Naive B cell (primary cell): ENCODE data around the gene BCL2L2. TPM values are rescaled to one million over a fixed set of nuclear protein-coding genes. Genes with fewer than 3 reads are reported as not detected.

Experiments
- ATAC-seq, 2 donors: fragments of 150-1000 bp; cut with Tn5 transposase; 2 replicates each; pipeline ENCODE4 v1.10.0; 2021; ENCODE audit warnings: low read depth in 2 of 2, mild to moderate bottlenecking in 2 of 2, moderate library complexity in 2 of 2
- DNase-seq: peaks from one replicate; pipeline ENCODE4 v3.0.0; 2022
- H3K27ac Mint-ChIP-seq, 6 donors: one replicate each; pipeline ENCODE4 v1.8.0; 2020 to 2022; ENCODE audit warnings: mild to moderate bottlenecking in 6 of 6, mixed read lengths in 6 of 6, moderate library complexity in 5 of 6, inconsistent platforms in 2 of 6
- H3K27me3 Mint-ChIP-seq, 3 donors: one replicate each; pipeline ENCODE4 v1.8.0; 2021 to 2022; ENCODE audit warnings: mixed read lengths in 3 of 3, mild to moderate bottlenecking in 1 of 3
- H3K36me3 Mint-ChIP-seq, 2 donors: one replicate each; pipeline ENCODE4 v1.8.0; 2020 to 2022; ENCODE audit warnings: mixed read lengths in 2 of 2, inconsistent platforms in 1 of 2, mild to moderate bottlenecking in 1 of 2
- H3K4me1 Mint-ChIP-seq, 3 donors: one replicate each; pipeline ENCODE4 v1.8.0; 2020 to 2022; ENCODE audit warnings: mixed read lengths in 3 of 3, inconsistent platforms in 1 of 3, mild to moderate bottlenecking in 1 of 3, moderate library complexity in 1 of 3
- H3K4me3 Mint-ChIP-seq, 8 donors: one replicate each; pipeline ENCODE4 v1.8.0; 2020 to 2022; ENCODE audit warnings: mild to moderate bottlenecking in 8 of 8, mixed read lengths in 8 of 8, moderate library complexity in 8 of 8, inconsistent platforms in 2 of 8
- H3K9me3 Mint-ChIP-seq, 7 donors: one replicate each; pipeline ENCODE4 v1.8.0; 2020 to 2022; ENCODE audit warnings: mixed read lengths in 7 of 7, mild to moderate bottlenecking in 5 of 7, inconsistent platforms in 2 of 7, moderate library complexity in 1 of 7
- polyA plus RNA-seq, 6 donors: library from polyadenylated mRNA; unstranded; fragments of 300-500 nt; fragmentation: Illumina TruSeq; gene quantifications; one replicate each; pipeline ENCODE4 v1.2.3, GENCODE V29; 2021; ENCODE audit warnings: low read depth in 6 of 6

The BCL2L2 gene
- polyA plus RNA-seq, 6 donors from 2014 or later: 0.22 to 0.72 (median 0.28) TPM; not detected in 3

GRCh38 chr14:23358042-23358441 is 51.4 kb downstream of the BCL2L2 start:
- H3K4me3 Mint-ChIP-seq: no peak overlapping the region
- H3K27me3 Mint-ChIP-seq: peaks cover 50 to 73% (median 50%) of the 10 kb centered on the region in 3 donors
- no peak overlapping the region for H3K27ac Mint-ChIP-seq
- no peaks in the 10 kb centered on the region for H3K9me3 Mint-ChIP-seq
- no peak for DNase-seq
- peaks cover 0 to 8% of the 10 kb centered on the region in 2 donors for H3K36me3 Mint-ChIP-seq
- peaks cover 3 to 8% (median 7%) of the 10 kb centered on the region in 3 donors for H3K4me1 Mint-ChIP-seq
- no peak for ATAC-seq

- Mint-ChIP-seq H3K27ac (no peak overlapping the region), H3K36me3 (peaks cover 0 to 2% of the 10 kb centered on the region in 2 donors), H3K4me1 (peaks cover 0 to 2% (median 1%) of the 10 kb centered on the region in 3 donors), H3K4me3 (no peak overlapping the region), H3K27me3 (peaks cover 44 to 73% (median 47%) of the 10 kb centered on the region in 3 donors), H3K9me3 (no peaks in the 10 kb centered on the region)
- ATAC-seq (no peak), DNase-seq (no peak)
Measured at GRCh38 chr14:23358553-23359166, 52.0 kb downstream of the BCL2L2 start.

DNA sequence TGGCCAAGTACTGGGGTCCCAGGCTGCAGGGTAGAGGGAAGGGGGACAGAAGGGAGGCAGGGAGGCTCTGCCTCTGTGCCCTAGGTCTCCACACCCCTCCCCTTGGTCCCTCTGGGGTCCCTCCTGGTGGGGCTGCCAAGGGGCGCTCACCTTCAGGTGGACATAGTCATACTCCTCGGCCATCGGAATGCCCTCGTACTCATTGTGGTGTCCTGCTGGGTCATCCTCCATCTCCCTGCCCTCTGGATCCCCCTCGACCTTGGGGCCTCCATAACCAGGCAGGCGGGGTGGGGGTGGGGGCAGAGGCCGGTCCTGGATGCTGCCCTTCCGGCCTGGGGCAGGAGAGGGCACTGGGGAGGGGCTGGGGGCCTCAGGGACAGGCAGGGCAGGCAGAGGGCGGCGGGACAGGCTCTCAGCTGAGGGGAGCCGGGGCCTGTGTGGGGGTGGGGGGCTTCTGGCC is 52.6 kb downstream of the BCL2L2 start:
- no peaks in the 10 kb centered on the region for H3K9me3 Mint-ChIP-seq
- ATAC-seq: no peak

GRCh38 chr14:23359722-23360447 is 53.3 kb downstream of the BCL2L2 start:
- Mint-ChIP-seq H3K4me3 (no peak overlapping the region), H3K36me3 (no peaks in the 10 kb centered on the region), H3K4me1 (peaks cover 0 to under 1% (median 0%) of the 10 kb centered on the region in 3 donors), H3K27me3 (peaks cover 35 to 73% (median 42%) of the 10 kb centered on the region in 3 donors), H3K9me3 (no peaks in the 10 kb centered on the region), H3K27ac (no peak overlapping the region)
- DNase-seq: no peak
- no peak for ATAC-seq

More for the DNA sequence above, 52.6 kb downstream of the BCL2L2 start:
- Mint-ChIP-seq H3K27me3 (peaks cover 42 to 73% (median 42%) of the 10 kb centered on the region in 3 donors), H3K4me1 (no peaks in the 10 kb centered on the region), H3K27ac (no peak overlapping the region), H3K4me3 (no peak overlapping the region), H3K36me3 (no peaks in the 10 kb centered on the region)
- DNase-seq: no peak

GRCh38 chr14:23360496-23360895 is 53.9 kb downstream of the BCL2L2 start:
- Mint-ChIP-seq H3K9me3 (no peaks in the 10 kb centered on the region), H3K4me1 (peaks cover 0 to 1% (median 0%) of the 10 kb centered on the region in 3 donors), H3K27ac (no peak overlapping the region), H3K4me3 (no peak overlapping the region), H3K36me3 (no peaks in the 10 kb centered on the region), H3K27me3 (peaks cover 29 to 68% (median 37%) of the 10 kb centered on the region in 3 donors)
- DNase-seq: no peak
- no peak for ATAC-seq

DNA sequence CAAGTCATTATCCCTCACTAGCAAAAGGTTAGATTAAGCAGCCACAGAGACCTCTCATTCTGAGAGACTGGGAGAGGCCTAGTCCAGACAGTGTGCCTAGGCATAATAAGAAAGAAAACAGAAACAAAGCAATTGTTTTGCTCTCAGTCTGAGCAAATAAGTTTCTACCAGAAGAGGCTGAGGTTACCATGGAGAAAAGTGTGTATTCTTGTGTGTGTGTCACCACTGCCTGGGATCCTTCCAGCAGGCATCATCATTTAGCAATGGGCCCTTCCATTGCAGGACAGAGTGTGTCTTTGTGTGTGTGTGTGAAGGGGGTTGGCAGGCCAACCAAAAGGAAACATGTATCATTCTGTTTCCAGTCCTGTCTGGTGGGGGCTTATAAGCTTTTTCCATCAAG is 54.7 kb downstream of the BCL2L2 start:
- H3K27me3 Mint-ChIP-seq: peaks cover 24 to 65% (median 32%) of the 10 kb centered on the region in 3 donors
- DNase-seq: no peak
- H3K36me3 Mint-ChIP-seq: no peaks in the 10 kb centered on the region
- no peak overlapping the region for H3K27ac Mint-ChIP-seq
- no peak for ATAC-seq
- H3K4me3 Mint-ChIP-seq: no peak overlapping the region
- no peaks in the 10 kb centered on the region for H3K9me3 Mint-ChIP-seq
- peaks cover 0 to 1% (median 0%) of the 10 kb centered on the region in 3 donors for H3K4me1 Mint-ChIP-seq

Other genes starting within 250 kb of the BCL2L2 start
- gene CDH24, start 249.3 kb upstream of the BCL2L2 start, polyA plus RNA-seq: under 1 TPM in 4 of 6 donors, not detected in 2; 0.18 to 0.97 (median 0.39) TPM
- gene ACIN1, start 211.7 kb upstream of the BCL2L2 start, polyA plus RNA-seq: 10 to 100 TPM in 2 of 6 donors, 1 to 10 TPM in 3, under 1 TPM in 1; 0.61 to 18.0 (median 9.8) TPM
- 10 to 100 TPM; 31.7 to 81.0 (median 69.0) TPM for gene C14orf119, start 211.3 kb upstream of the BCL2L2 start, polyA plus RNA-seq
- not detected for gene CIROP, start 201.8 kb upstream of the BCL2L2 start, polyA plus RNA-seq
- under 1 TPM in 4 of 6 donors, not detected in 2; 0.32 to 0.61 (median 0.44) TPM for gene CEBPE, start 187.6 kb upstream of the BCL2L2 start, polyA plus RNA-seq
- gene SLC7A8, start 123.2 kb upstream of the BCL2L2 start, polyA plus RNA-seq: under 1 TPM in 3 of 6 donors, not detected in 3; 0.31 to 0.50 (median 0.48) TPM
- gene RNF212B, start 68.9 kb upstream of the BCL2L2 start, polyA plus RNA-seq: not detected
- 1 to 10 TPM; 1.0 to 6.9 (median 4.8) TPM for gene HOMEZ, start 20.7 kb upstream of the BCL2L2 start, polyA plus RNA-seq
- 10 to 100 TPM in 1 of 6 donors, 1 to 10 TPM in 5; 3.9 to 11.8 (median 5.1) TPM for gene PPP1R3E, start 4.0 kb upstream of the BCL2L2 start, polyA plus RNA-seq
- gene PABPN1, start 14.6 kb downstream of the BCL2L2 start, polyA plus RNA-seq: 100 to 1,000 TPM; 114 to 160 (median 145) TPM
- under 1 TPM in 2 of 6 donors, not detected in 4; 0.29 to 0.66 TPM for gene SLC22A17, start 46.1 kb downstream of the BCL2L2 start, polyA plus RNA-seq
- not detected for gene EFS, start 58.3 kb downstream of the BCL2L2 start, polyA plus RNA-seq
- not detected for gene IL25, start 66.0 kb downstream of the BCL2L2 start, polyA plus RNA-seq
- 1 to 10 TPM in 2 of 6 donors, under 1 TPM in 2, not detected in 2; 0.36 to 2.5 (median 1.6) TPM for gene CMTM5, start 70.2 kb downstream of the BCL2L2 start, polyA plus RNA-seq
- gene MYH6, start 101.4 kb downstream of the BCL2L2 start, polyA plus RNA-seq: not detected
- not detected for gene MYH7, start 128.8 kb downstream of the BCL2L2 start, polyA plus RNA-seq
- 100 to 1,000 TPM in 1 of 6 donors, 10 to 100 TPM in 5; 54.2 to 105 (median 76.4) TPM for gene NGDN, start 162.9 kb downstream of the BCL2L2 start, polyA plus RNA-seq
- gene ZFHX2, start 244.9 kb downstream of the BCL2L2 start, polyA plus RNA-seq: under 1 TPM in 3 of 6 donors, not detected in 3; 0.03 to 0.38 (median 0.04) TPM
- 10 to 100 TPM; 16.0 to 28.3 (median 21.7) TPM for gene THTPA, start 249.4 kb downstream of the BCL2L2 start, polyA plus RNA-seq